ENCODE results near the gene PPP1R10.

GRCh38 chr6:30570263-30570662, 46.8 kb downstream of the PPP1R10 start:
- TF ChIP-seq EZH2 (IDR thresholded peaks at IDR 0.05; ENCODE audit: insufficient read depth, poor library complexity, severe bottlenecking) (no peak), EZH2phosphoT487 (IDR thresholded peaks at IDR 0.05; ENCODE audit: insufficient read depth, low read depth) (no peak)
